Embryonic facial prominence (tissue), 1 donor: Measurements from ENCODE around the gene ARHGAP25.

ENCODE experiments used
- DNase-seq: peaks from one replicate; pipeline ENCODE4 v3.0.0-alpha.2; 2016; ENCODE audit errors: extremely low spot score

ARHGAP25 gene

GRCh38 chr2:68766376-68766845, 31.8 kb downstream of the ARHGAP25 start:
- DNase-seq: no peak

DNA sequence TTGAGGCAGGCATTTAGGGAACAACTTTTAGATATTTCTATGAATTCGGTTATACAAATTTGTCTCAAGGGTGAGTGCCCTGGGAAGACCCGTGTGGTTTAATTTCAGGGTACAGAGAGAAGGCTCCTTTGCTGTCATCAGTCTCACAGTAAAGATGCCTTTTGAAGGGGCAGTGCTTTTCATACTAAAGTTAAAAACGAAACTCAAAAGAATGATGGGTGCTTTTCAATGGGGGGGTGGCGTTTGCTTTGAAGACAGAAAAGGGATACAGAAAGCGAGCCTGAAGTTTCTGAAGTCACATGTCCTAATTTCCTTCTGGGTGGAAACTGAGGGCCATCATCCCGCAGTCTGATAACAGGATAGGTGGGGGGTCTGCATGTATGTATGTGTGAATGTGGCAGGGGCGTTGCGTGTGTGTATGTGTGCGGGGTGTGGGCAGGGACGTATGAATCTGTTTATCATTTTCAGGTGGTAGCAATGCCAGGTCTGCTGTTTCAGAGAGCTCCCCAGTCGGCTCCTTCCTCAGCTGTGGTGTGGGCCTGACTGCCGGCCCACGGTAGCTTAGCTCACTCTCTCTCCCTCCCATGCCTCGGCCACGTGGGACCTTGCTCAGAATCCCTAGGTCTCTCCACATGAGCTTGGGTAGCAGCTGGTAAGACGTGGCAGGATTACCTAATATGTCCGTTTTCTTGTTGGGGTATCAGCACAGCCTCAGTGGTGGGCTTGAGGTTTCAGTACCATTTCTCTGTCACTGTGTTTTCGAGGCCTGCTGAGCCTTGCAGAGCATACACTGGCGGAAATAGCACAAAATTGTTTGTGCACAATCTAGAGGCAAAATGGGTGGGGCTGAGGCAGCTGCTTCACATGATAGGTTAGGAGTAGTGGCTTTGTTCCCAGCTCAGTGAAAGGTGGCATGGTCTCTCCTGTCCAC, 32.7 kb downstream of the ARHGAP25 start:
- DNase-seq: no peak

- no peak for DNase-seq
These were observed 33.4 kb downstream of the ARHGAP25 start for GRCh38 chr2:68767996-68768395.

DNA sequence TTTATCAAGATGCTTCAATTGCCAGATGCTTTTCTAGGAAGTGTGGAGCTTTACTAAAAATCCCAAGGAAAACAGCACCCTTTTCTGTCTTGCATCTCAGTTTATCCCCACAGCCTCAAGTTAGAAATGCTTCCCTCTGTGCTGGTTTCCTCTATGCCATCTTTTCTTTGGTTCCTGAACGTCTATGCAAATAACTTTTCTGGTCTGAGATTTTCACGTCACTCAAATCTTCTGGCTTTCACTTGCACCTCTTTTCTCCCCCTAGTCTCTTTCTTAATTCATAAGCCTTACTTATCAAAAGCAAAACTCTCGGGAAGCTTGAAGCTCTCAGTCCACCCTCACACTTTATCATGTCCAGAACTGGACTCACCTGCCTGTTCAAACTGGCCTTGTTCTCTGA, 33.9 kb downstream of the ARHGAP25 start:
- no peak for DNase-seq

GRCh38 chr2:68768951-68769350, 34.3 kb downstream of the ARHGAP25 start:
- no peak for DNase-seq

- no peak for DNase-seq
These were observed 35.1 kb downstream of the ARHGAP25 start for GRCh38 chr2:68769586-68770270.

- DNase-seq: no peak
These were observed 35.9 kb downstream of the ARHGAP25 start for GRCh38 chr2:68770271-68771111.

GRCh38 chr2:68771211-68771751, 36.7 kb downstream of the ARHGAP25 start:
- DNase-seq: no peak

- no peak for DNase-seq
These were observed 37.5 kb downstream of the ARHGAP25 start for GRCh38 chr2:68772109-68772508.

DNA sequence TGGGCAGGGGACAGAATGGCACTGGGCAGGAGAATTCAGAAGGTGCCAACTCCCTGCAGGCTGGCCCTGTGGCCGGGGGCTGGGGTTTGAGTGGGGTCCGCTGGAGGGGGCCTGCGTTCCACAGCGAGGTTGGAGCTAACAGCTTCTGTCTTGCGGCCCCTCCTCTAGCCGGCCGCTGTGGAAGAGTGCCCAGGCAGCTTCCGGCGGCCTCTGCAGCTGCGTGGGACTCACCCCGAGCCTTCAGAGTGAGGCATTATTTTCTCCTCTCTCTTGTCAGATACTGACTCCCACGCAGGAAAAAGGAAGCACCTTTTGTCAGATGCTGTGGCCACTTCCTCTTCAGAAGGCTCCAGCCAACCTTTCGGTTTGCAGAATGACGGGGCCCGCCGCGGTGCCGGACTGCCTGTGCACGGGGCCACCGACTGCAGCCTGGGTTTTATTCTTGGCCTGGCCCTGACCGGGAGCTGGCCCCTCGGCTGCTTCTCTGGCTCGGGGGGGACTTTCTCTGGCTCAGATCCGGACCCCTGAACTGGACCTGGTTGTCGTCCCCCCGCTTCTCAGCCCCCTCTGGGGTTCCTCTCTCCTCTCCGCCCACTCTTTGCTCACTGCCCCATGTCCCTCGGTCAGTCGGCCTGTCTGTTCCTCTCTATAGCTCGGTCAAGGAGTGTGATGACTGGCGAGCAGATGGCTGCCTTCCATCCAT, 40.1 kb downstream of the ARHGAP25 start:
- no peak for DNase-seq

- DNase-seq: no peak
These were observed 40.7 kb downstream of the ARHGAP25 start for GRCh38 chr2:68775272-68775842.

DNA sequence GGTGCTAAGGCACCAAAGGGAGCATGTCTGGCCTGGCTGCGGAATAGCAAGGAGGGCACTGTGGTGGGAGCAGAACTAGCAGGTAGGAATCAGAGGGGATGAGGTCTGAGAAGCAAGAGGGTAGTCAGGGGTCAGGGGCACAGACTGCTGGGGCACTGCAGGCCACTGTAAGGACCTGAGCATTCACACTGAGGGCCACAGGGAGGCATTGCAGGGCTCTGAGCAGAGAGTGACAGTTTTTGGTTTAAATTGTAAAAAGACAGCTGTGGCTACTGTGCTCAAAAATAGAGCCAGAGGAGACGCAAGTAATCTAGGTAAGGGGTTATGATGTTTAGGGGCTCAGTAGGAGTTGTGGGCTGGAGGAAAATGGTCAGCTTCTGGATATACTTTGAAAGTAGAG, 41.5 kb downstream of the ARHGAP25 start:
- no peak for DNase-seq

GRCh38 chr2:68779595-68779994, 45.0 kb downstream of the ARHGAP25 start:
- DNase-seq: no peak

DNA sequence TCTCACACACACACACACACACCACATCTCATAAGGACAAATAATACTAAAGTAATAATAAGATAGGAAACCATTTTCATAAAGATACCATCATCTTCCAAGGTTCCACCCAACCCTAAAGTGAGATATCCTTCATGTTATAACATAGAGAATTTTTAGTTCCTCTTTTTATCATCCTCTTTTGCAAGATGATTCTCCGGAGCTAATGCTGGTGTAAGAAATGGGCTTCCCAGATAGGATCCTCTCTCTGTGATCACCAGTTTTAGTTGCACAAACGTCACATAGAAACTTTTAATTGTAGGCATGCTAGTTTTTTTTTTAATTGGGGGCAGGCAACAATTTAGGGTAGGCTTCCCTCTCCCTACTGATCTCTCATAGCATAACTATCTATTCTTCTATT, 49.6 kb downstream of the ARHGAP25 start:
- DNase-seq: no peak

DNA sequence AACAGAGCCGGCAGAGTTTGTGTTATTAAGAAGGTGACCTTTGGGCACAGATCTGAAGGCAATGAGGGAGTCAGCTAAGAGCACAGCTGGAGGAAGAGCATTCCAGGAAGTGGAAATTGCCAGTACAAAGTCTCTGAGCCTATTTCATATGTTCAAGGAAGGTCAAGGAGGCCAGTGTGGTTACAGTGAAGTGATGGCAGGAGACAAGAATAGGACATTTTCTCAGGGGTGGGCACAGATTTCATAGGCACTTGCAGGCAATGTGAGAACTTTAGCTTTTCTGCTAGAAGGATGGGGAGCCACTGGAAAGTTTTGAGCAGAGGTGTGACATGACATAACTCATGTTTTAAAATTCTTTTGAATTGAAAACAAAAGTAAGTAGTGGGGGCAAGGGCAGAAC, 50.3 kb downstream of the ARHGAP25 start:
- DNase-seq: no peak

DNA sequence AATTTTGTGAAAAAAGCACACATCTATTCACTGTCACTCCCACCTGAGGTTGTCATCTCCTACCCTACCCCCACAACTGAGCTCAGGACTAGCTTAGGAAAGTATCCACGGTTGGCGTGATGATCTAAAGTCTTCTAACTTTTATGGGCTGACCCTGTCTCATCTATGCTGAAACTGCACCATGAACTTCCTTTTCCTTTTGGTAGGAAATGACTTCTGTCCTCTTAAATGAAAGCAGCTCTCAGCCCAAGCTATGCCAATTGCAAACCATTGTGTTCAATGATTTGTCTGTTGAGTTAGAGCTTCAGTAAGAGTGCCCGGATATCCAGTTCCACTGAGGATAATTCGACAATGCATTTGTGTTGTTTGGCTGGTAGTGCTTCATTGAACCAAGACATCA, 52.7 kb downstream of the ARHGAP25 start:
- no peak for DNase-seq

DNA sequence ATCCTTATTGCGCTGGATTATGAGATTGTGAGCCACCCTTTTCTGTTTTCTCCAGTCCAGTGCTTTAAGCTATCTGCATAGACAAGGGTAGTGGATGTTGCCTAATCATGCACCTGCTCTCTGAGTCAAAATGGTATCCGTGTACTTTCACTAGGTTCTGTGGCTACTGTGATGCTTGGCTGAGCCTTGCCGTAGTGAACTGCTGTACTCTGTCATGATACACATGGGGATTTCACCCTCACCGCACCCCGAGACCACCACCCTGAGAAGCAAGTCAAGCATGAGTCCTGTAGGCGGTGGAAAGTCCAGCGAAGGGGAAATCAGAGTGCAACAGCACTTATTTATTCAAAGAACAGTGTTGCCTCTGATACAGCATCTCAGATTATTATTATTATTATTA, 55.0 kb downstream of the ARHGAP25 start:
- DNase-seq: no peak

DNA sequence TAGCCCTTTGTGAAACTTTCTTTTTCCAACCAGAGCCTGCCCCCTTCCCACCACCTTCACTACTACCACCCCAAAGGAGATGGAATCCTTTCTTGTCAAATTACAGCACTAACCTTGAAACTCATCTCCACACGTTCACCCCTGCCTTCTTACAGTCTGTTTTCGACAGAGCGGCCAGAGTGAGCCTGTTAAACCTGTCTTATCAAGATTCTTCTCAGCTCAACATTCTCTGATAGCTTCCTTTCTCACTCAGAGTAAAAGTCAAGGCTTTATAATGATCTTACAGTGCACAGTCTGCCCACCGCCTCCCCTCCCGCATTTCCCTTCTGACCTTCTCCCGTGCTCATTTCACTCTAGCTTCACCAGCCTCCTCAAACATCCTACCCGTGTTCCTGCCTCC, 56.0 kb downstream of the ARHGAP25 start:
- DNase-seq: no peak

DNA sequence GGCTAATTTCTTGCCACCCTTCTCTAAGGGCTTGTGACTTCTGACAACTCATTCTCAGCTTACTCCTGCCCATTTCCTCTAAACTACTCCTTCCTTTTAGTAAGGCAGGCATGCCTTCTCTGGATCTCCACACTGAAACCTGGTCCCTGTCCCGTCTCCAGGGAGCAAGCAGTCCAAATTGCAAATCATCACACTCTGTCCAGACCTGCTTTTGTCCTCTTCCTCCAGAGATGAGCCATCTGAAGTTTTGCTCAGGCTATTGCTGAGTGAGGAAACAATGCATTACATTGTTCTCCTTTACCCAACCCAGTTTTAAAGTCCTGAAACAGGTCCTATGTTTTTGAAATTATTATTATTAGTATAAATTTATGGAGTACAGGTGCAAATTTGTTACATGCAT, 57.3 kb downstream of the ARHGAP25 start:
- no peak for DNase-seq

DNA sequence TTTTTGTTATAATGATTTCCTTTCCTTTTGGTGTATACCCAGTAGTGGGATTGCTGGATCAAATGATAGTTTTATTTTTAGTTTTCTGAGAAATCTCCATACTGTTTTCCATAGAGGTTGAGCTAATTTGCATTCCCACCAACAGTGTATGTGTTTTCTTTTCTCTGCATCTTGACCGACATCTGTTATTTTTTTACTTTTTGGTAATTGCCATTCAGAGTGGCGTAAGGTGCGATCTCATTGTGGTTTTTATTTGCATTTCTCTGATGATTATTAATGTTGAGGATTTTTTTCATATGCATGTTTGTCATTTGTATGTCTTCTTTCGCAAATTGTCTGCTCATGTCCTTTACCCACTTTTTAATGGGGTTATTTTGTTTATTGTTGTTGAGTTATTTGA, 58.1 kb downstream of the ARHGAP25 start:
- no peak for DNase-seq
